GM19023 (cell line): Measurements from ENCODE around the gene MRPL36.
"Not testable (repeated sequence)": the region's sequence is repeated elsewhere in the genome, so short reads cannot be mapped to it uniquely, and the experiment has no call there.

Experiments used
- ATAC-seq: cut with Tn5 transposase; IDR thresholded peaks from one replicate; pipeline ENCODE4 v1.9.1; 2021; ENCODE audit warnings: mild to moderate bottlenecking, moderate library complexity; ENCODE audit not compliant: unreplicated experiment

The MRPL36 gene

GRCh38 chr5:1799602-1800471 lies at the start of gene MRPL36:
MRPL36 (minus strand) TSS chr5:1799837; CDS start chr5:1798935, 902 bp downstream.
- peak; percentile 56 for ATAC-seq

- ATAC-seq: no peak
These were observed 48.0 kb upstream of the MRPL36 start for GRCh38 chr5:1847611-1848010.

GRCh38 chr5:1847056-1847455 lies 47.4 kb upstream of the MRPL36 start:
- no peak for ATAC-seq

- ATAC-seq: no peak
These were observed 46.9 kb upstream of the MRPL36 start for GRCh38 chr5:1846583-1846982.

- ATAC-seq: no peak
These were observed 46.1 kb upstream of the MRPL36 start for GRCh38 chr5:1845696-1846095.

- no peak for ATAC-seq
These were observed 45.2 kb upstream of the MRPL36 start for GRCh38 chr5:1844708-1845436.

- not testable (repeated sequence) for ATAC-seq
These were observed 44.1 kb upstream of the MRPL36 start for GRCh38 chr5:1843761-1844160.

- no peak for ATAC-seq
These were observed 42.6 kb upstream of the MRPL36 start for GRCh38 chr5:1842004-1842819.

GRCh38 chr5:1840741-1841521 lies 41.3 kb upstream of the MRPL36 start:
- ATAC-seq: no peak

GRCh38 chr5:1840071-1840547 lies 40.5 kb upstream of the MRPL36 start:
- no peak for ATAC-seq

- ATAC-seq: no peak
These were observed 38.4 kb upstream of the MRPL36 start for GRCh38 chr5:1838013-1838412.

- no peak for ATAC-seq
These were observed 37.5 kb upstream of the MRPL36 start for GRCh38 chr5:1836891-1837880.

- ATAC-seq: no peak
These were observed 36.7 kb upstream of the MRPL36 start for GRCh38 chr5:1836176-1836890.

GRCh38 chr5:1835431-1835830 lies 35.8 kb upstream of the MRPL36 start:
- ATAC-seq: no peak

GRCh38 chr5:1834721-1835429 lies 35.2 kb upstream of the MRPL36 start:
- ATAC-seq: no peak

- ATAC-seq: no peak
These were observed 34.5 kb upstream of the MRPL36 start for GRCh38 chr5:1834022-1834551.

- ATAC-seq: no peak
These were observed 33.8 kb upstream of the MRPL36 start for GRCh38 chr5:1833264-1834021.
